Motor neuron (in vitro differentiated cells): ENCODE measurements around the gene C14orf93. TPM values are rescaled to one million over a fixed set of nuclear protein-coding genes. Genes with fewer than 3 reads are reported as not detected.
"Not testable (repeated sequence)": the region's sequence is repeated elsewhere in the genome, so short reads cannot be mapped to it uniquely, and the experiment has no call there.

Source experiments
- ATAC-seq, 8 experiments: fragments of 200-7000 bp; cut with Tn5 transposase; replicated peaks in 6 of 8; 2 replicates each; pipeline ENCODE4 v1.8.0; 2021; ENCODE audit warnings: mild to moderate bottlenecking in 8 of 8, moderate library complexity in 8 of 8
- H3K27ac ChIP-seq, 2 donors: fragments of 250-450 bp; sonication (Bioruptor Pico); 2 replicates each; pipeline ENCODE4 v1.9.0; 2021; ENCODE audit warnings: antibody characterized with exemption in 2 of 2, mild to moderate bottlenecking in 2 of 2, moderate library complexity in 1 of 2
- H3K4me1 ChIP-seq, 2 donors: fragments of 250-450 bp; sonication (Bioruptor Pico); replicated peaks in 1 of 2; 2 replicates each; pipeline ENCODE4 v1.6.1; 2021; ENCODE audit warnings: antibody characterized with exemption in 2 of 2, mild to moderate bottlenecking in 2 of 2, moderate library complexity in 1 of 2
- H3K4me3 ChIP-seq, 5 donors: fragments of 250-450 bp; sonication (Bioruptor Pico); 2 replicates each; pipeline ENCODE4 v1.9.0; 2021; ENCODE audit warnings: antibody characterized with exemption in 5 of 5, mild to moderate bottlenecking in 5 of 5, moderate library complexity in 4 of 5
- WGBS, 10 experiments: fragments of 450-650 bp; shearing (Covaris generic); methylation state at CpG; one replicate each; pipeline ENCODE4 v1.0.0; 2022; 5-methylcytosine and 5-hydroxymethylcytosine counted together
- in situ Hi-C, 9 experiments: fragments of 400-800 bp; cut with MboI; loops; one replicate each; pipeline ENCODE4 v1.15.0; 2021; ENCODE audit warnings: low sequenced_read_pairs in 9 of 9, low pct_unique_long_range_greater_than_20kb in 2 of 9; ENCODE audit not compliant: unreplicated experiment in 9 of 9
- total RNA-seq, 8 experiments: library from RNA; unstranded; fragments of 300-600 nt; gene quantifications; 2 replicates each; pipeline versions ENCODE4 v1.2.3 to v1.2.4, GENCODE V29; 2022

C14orf93 gene
- total RNA-seq, 8 experiments from 2014 or later = 6.1 to 11.9 (median 7.1) TPM

DNA sequence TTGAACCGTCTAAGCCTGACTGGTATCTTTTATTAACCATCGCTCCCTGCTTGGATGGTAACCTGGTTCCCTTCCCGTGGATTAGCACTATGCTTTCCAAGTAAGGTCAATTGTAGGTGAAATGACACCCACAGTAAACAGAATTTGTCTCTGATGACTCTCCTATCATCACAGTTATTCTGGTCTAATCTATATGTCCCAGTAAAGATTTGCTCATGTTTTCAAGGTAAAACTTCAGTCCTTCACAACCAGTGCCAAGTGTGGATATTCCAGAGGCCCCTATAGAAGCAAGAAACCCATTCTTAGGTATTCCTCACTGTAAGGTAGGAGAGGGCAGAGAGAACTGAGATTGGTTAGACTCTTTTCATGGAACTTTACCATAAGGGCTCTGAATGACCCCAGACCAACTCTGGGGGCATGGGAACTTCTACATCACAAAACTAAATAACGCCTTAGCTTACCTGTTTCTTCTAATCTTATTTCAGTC lies 43.1 kb downstream of the C14orf93 start:
- H3K27ac ChIP-seq = no peak overlapping the region

DNA sequence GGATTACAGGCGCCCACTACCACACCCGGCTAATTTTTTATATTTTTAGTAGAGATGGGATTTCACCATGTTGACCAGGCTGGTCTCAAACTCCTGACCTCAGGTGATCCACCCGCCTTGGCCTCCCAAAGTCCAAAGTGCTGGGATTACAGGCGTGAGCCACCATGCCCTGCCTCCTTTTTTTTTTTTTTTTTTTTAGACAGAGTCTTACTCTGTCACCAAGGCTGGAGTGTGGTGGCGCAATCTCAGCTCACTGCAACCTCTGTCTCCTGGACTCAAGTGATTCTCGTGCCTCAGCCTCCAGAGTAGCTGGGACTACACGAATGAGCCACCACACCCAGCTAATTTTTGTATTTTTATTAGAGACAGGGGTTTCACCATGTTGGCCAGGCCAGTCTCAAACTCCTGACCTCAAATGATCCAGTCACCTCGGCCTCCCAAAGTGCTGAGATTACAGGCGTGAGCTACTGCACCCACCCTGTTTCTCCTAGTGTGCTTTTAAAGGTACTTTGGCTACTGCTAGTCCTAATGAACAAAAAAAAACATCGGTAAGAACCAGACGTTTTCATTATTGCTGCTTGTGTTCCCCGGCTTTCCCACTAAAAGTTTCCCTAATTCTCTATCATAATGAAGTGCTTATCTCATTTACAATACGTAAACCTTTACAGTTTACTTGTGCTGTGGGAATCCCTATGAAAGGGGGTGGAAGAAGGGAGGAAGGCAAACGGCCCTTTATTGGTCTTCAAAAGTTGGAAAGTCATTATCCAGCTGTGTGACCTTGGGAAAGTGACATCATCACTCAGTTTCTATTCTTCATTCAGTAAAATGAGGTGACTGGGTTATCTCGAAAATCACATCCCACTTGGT lies 43.8 kb downstream of the C14orf93 start:
- in situ Hi-C loops = loop anchor here in 2 of 9 experiments (25.0 kb wide), 1 partner anchor 96 kb away; the partner anchor contains the start of gene CDH24 (in 2 of the 2)
- not testable (repeated sequence) for ATAC-seq, H3K4me3 ChIP-seq, H3K4me1 ChIP-seq, H3K27ac ChIP-seq
- WGBS, 10 experiments = 49 to 95% (median 73%) methylated on average over 3 to 8 of the region's 15 CpGs

More for the DNA sequence above, 43.1 kb downstream of the C14orf93 start:
- H3K4me3 ChIP-seq = no peak overlapping the region
- WGBS, 10 experiments = 42 to 90% (median 72%) methylated on average over 1 to 4 of the region's 4 CpGs; no CpG with 5 or more reads in 1 of the 10 experiments
- no peaks in the 10 kb centered on the region for H3K4me1 ChIP-seq
- in situ Hi-C loops = loop anchor here in 2 of 9 experiments (25.0 kb wide), 1 partner anchor 95 kb away; the partner anchor contains the start of gene CDH24 (in 2 of the 2)
- ATAC-seq = no peak

DNA sequence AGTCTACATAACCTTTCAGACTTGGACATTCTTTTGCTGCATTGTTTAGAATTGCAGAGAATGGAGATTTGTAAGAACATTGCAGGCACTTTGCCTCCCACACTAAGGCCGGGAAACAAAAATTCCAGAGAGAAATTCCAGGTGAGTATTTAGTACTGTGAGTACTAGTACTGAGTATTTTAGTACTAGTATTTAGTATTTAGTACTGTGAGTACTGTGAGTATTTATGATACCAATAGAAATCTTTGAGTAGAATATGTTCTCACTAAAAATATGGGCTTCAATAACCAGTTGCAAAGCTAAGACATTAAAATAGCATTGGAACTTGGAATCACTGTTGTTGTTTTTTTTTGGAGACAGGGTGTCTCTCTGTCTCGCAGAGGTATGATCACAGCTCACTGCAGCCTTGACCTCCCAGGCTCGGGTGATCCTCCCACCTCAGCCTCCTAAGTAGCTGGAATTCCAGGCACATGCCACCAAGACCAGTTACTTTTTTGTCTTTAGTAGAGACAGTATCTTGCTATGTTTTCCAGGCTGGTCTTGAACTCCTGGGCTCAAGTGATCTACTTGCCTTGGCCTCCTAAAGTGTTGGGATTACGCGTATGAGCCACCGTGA lies 47.8 kb downstream of the C14orf93 start:
- 73 to 100% (median 94%) methylated on average over 1 to 6 of the region's 6 CpGs for WGBS, 10 experiments
- in situ Hi-C loops = loop anchor here in 2 of 9 experiments (25.0 kb wide), 1 partner anchor 100 kb away; the partner anchor contains the start of gene CDH24 (in 2 of the 2)

GRCh38 chr14:22955702-22956569 lies 54.0 kb downstream of the C14orf93 start:
- H3K27ac ChIP-seq = peak overlapping the region in 1 of 2 donors; percentile 84
- ATAC-seq = no peak
- in situ Hi-C loops = loop anchor here in 2 of 9 experiments (25.0 kb wide), 1 partner anchor 106 kb away; the partner anchor contains the start of gene CDH24 (in 2 of the 2)
- H3K4me1 ChIP-seq = peaks cover 3 to 5% of the 10 kb centered on the region in 2 donors
- peak overlapping the region; percentile 36 to 79 (median 66) for H3K4me3 ChIP-seq
- WGBS, 10 experiments = 9 to 80% (median 19%) methylated on average over 1 to 18 of the region's 19 CpGs

More for the DNA sequence above, 47.8 kb downstream of the C14orf93 start:
- no peak for ATAC-seq
- Histone ChIP-seq H3K4me1 (no peaks in the 10 kb centered on the region), H3K4me3 (no peak overlapping the region), H3K27ac (no peak overlapping the region)

DNA sequence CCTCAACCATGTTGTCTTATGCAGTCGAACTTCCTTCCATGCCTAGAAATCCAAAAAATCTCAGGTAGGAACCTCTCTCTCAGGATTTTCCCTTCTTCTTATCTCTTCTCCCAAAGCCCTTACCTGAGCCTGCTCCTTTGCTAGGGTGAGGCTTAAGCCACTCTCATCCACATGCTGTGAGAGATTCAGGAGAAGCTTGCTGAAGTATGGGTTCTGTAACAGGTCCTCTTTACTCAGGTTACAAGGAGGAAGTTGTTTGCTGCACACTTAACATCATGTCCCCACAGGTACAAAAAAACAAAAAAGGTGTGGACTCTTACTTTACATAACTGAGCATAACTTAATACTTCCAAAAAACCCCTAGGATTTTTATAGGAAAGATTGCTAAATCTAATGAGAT lies 57.5 kb downstream of the C14orf93 start:
- WGBS, 10 experiments = 90 to 100% (median 100%) methylated on average over 1 of the region's 1 CpG; no CpG with 5 or more reads in 4 of the 10 experiments
- peaks cover 3 to 5% of the 10 kb centered on the region in 2 donors for H3K4me1 ChIP-seq
- ATAC-seq = no peak

DNA sequence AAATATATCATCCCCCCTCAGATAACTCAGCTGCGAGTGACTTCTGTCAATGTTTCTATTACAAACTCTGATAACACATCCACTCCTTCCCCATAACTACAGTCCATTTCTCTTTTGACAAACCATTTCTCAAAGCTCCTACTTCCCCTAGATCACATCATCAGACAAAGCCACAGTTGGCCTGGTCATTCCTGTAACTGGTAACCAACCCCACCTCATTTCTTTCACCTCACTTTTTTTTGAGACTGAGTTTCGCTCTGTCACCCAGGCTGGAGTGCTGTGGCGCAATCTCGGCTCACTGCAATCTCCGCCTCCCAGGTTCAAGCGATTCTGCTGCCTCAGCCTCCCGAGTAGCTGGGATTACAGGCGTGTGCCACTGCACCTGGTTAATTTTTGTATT lies 58.1 kb downstream of the C14orf93 start:
- WGBS, 10 experiments = 67 to 100% (median 91%) methylated on average over 1 to 8 of the region's 8 CpGs; no CpG with 5 or more reads in 1 of the 10 experiments

More for the DNA sequence above, 57.5 kb downstream of the C14orf93 start:
- no peak overlapping the region for H3K27ac ChIP-seq
- H3K4me3 ChIP-seq = no peak overlapping the region
- in situ Hi-C loops = loop anchor here in 2 of 9 experiments (25.0 kb wide), 1 partner anchor 110 kb away; the partner anchor contains the start of gene CDH24 (in 2 of the 2)

GRCh38 chr14:22945642-22946041 lies 64.3 kb downstream of the C14orf93 start:
- no peak overlapping the region for H3K27ac ChIP-seq
- H3K4me3 ChIP-seq = no peak overlapping the region
- H3K4me1 ChIP-seq = no peaks in the 10 kb centered on the region
- no peak for ATAC-seq
- in situ Hi-C loops = no loop called here
- 94 to 100% (median 100%) methylated on average over 1 to 3 of the region's 3 CpGs; no CpG with 5 or more reads in 6 of the 10 experiments for WGBS, 10 experiments

More for the DNA sequence above, 58.1 kb downstream of the C14orf93 start:
- not testable (repeated sequence) for H3K4me1 ChIP-seq, H3K4me3 ChIP-seq, H3K27ac ChIP-seq, ATAC-seq
- in situ Hi-C loops = loop anchor here in 2 of 9 experiments (25.0 kb wide), 1 partner anchor 111 kb away; the partner anchor contains the start of gene CDH24 (in 2 of the 2)

GRCh38 chr14:22939684-22940083 lies 70.3 kb downstream of the C14orf93 start:
- Histone ChIP-seq H3K4me3 (no peak overlapping the region), H3K4me1 (no peaks in the 10 kb centered on the region), H3K27ac (no peak overlapping the region)
- no peak for ATAC-seq
- in situ Hi-C loops = no loop called here
- 39 to 95% (median 89%) methylated on average over 3 to 4 of the region's 4 CpGs; no CpG with 5 or more reads in 3 of the 10 experiments for WGBS, 10 experiments

Other genes starting within 250 kb of the C14orf93 start
- 100 to 1,000 TPM in 3 of 8 experiments, 10 to 100 TPM in 5; 69.1 to 138 (median 84.1) TPM for gene OXA1L, start 243.5 kb downstream of the C14orf93 start, total RNA-seq
- 1 to 10 TPM in 5 of 8 experiments, under 1 TPM in 3; 0.41 to 3.3 (median 1.4) TPM for gene SLC7A7, start 194.7 kb downstream of the C14orf93 start, total RNA-seq
- gene MRPL52, start 180.3 kb downstream of the C14orf93 start, total RNA-seq = 100 to 1,000 TPM in 1 of 8 experiments, 10 to 100 TPM in 7; 60.7 to 112 (median 87.1) TPM
- gene MMP14, start 173.6 kb downstream of the C14orf93 start, total RNA-seq = 100 to 1,000 TPM in 2 of 8 experiments, 1 to 10 TPM in 5, under 1 TPM in 1; 0.35 to 290 (median 3.3) TPM
- gene LRP10, start 138.4 kb downstream of the C14orf93 start, total RNA-seq = 10 to 100 TPM in 4 of 8 experiments, 1 to 10 TPM in 4; 3.9 to 55.5 (median 29.2) TPM
- 10 to 100 TPM in 4 of 8 experiments, 1 to 10 TPM in 3, under 1 TPM in 1; 0.92 to 16.1 (median 7.2) TPM for gene REM2, start 126.9 kb downstream of the C14orf93 start, total RNA-seq
- 10 to 100 TPM; 41.7 to 90.1 (median 56.0) TPM for gene RBM23, start 91.0 kb downstream of the C14orf93 start, total RNA-seq
- gene PRMT5, start 80.8 kb downstream of the C14orf93 start, total RNA-seq = 100 to 1,000 TPM in 2 of 8 experiments, 10 to 100 TPM in 6; 49.3 to 108 (median 83.0) TPM
- gene HAUS4, start 53.1 kb downstream of the C14orf93 start, total RNA-seq = 10 to 100 TPM in 5 of 8 experiments, 1 to 10 TPM in 3; 7.1 to 29.1 (median 12.7) TPM
- gene AJUBA, start 27.6 kb downstream of the C14orf93 start, total RNA-seq = 10 to 100 TPM in 4 of 8 experiments, 1 to 10 TPM in 4; 2.5 to 31.4 (median 8.9) TPM
- 100 to 1,000 TPM; 109 to 312 (median 143) TPM for gene PSMB5, start 24.8 kb upstream of the C14orf93 start, total RNA-seq
- under 1 TPM in 6 of 8 experiments, not detected in 2; 0.05 to 0.76 (median 0.17) TPM for gene PSMB11, start 32.1 kb upstream of the C14orf93 start, total RNA-seq
- gene CDH24, start 47.4 kb upstream of the C14orf93 start, total RNA-seq = 10 to 100 TPM in 4 of 8 experiments, 1 to 10 TPM in 4; 5.3 to 24.4 (median 11.0) TPM
- 100 to 1,000 TPM in 4 of 8 experiments, 10 to 100 TPM in 4; 52.2 to 315 (median 121) TPM for gene ACIN1, start 85.0 kb upstream of the C14orf93 start, total RNA-seq
- 100 to 1,000 TPM in 1 of 8 experiments, 10 to 100 TPM in 7; 13.4 to 113 (median 35.1) TPM for gene C14orf119, start 85.4 kb upstream of the C14orf93 start, total RNA-seq
- gene CIROP, start 94.8 kb upstream of the C14orf93 start, total RNA-seq = under 1 TPM in 6 of 8 experiments, not detected in 2; 0.05 to 0.22 (median 0.18) TPM
- 1 to 10 TPM in 1 of 8 experiments, under 1 TPM in 1, not detected in 6; 0.52 to 1.6 TPM for gene CEBPE, start 109.1 kb upstream of the C14orf93 start, total RNA-seq
- gene SLC7A8, start 173.5 kb upstream of the C14orf93 start, total RNA-seq = 10 to 100 TPM in 3 of 8 experiments, 1 to 10 TPM in 4, under 1 TPM in 1; 0.96 to 55.9 (median 3.4) TPM
- gene RNF212B, start 227.8 kb upstream of the C14orf93 start, total RNA-seq = not detected